ENCODE data around the gene SLCO2A1.

Gene SLCO2A1

GRCh38 chr3:133893683-133894352 is 135.9 kb downstream of the SLCO2A1 start:
- Histone ChIP-seq H3K4me1 (ENCODE audit: control insufficient read depth in 1 of 2, insufficient read depth in 1 of 2, low read depth in 1 of 2, low read length in 1 of 2) (peaks cover 3 to 9% of the 10 kb centered on the region in 2 experiments), H3K4me3 (ENCODE audit: low read depth in 1 of 2, low read length in 1 of 2) (no peak overlapping the region), H3K9me3 (no peaks in the 10 kb centered on the region), H3K27ac (no peak overlapping the region), H3K36me3 (no peaks in the 10 kb centered on the region), H3K27me3 (peaks cover 72% of the 10 kb centered on the region)
- no peak for TF ChIP-seq CTCF (IDR thresholded peaks at IDR 0.05)

GRCh38 chr3:133892541-133893231 is 137.0 kb downstream of the SLCO2A1 start:
- TF ChIP-seq CTCF (IDR thresholded peaks at IDR 0.05) = no peak
- Histone ChIP-seq H3K9me3 (no peaks in the 10 kb centered on the region), H3K27ac (no peak overlapping the region), H3K36me3 (no peaks in the 10 kb centered on the region), H3K4me3 (ENCODE audit: low read depth in 1 of 2, low read length in 1 of 2) (no peak overlapping the region), H3K27me3 (peaks cover 61% of the 10 kb centered on the region), H3K4me1 (ENCODE audit: control insufficient read depth in 1 of 2, insufficient read depth in 1 of 2, low read depth in 1 of 2, low read length in 1 of 2) (peaks cover 3 to 9% of the 10 kb centered on the region in 2 experiments)

GRCh38 chr3:133891662-133892378 is 137.9 kb downstream of the SLCO2A1 start:
- no peak overlapping the region for H3K4me3 ChIP-seq (ENCODE audit: low read depth in 1 of 2, low read length in 1 of 2)
- no peaks in the 10 kb centered on the region for H3K36me3 ChIP-seq
- no peak for TF ChIP-seq CTCF (IDR thresholded peaks at IDR 0.05)
- H3K27me3 ChIP-seq = peaks cover 52% of the 10 kb centered on the region
- H3K27ac ChIP-seq = no peak overlapping the region
- H3K4me1 ChIP-seq (ENCODE audit: control insufficient read depth in 1 of 2, insufficient read depth in 1 of 2, low read depth in 1 of 2, low read length in 1 of 2) = peaks cover 3 to 9% of the 10 kb centered on the region in 2 experiments
- H3K9me3 ChIP-seq = no peaks in the 10 kb centered on the region

- TF ChIP-seq CTCF (IDR thresholded peaks at IDR 0.05) = no peak
- H3K36me3 ChIP-seq = no peaks in the 10 kb centered on the region
- no peak overlapping the region for H3K27ac ChIP-seq
- no peaks in the 10 kb centered on the region for H3K9me3 ChIP-seq
- H3K4me1 ChIP-seq (ENCODE audit: control insufficient read depth in 1 of 2, insufficient read depth in 1 of 2, low read depth in 1 of 2, low read length in 1 of 2) = peaks cover 3 to 9% of the 10 kb centered on the region in 2 experiments
- H3K27me3 ChIP-seq = peaks cover 45% of the 10 kb centered on the region
- no peak overlapping the region for H3K4me3 ChIP-seq (ENCODE audit: low read depth in 1 of 2, low read length in 1 of 2)
Observed at GRCh38 chr3:133890972-133891644, 138.6 kb downstream of the SLCO2A1 start.

GRCh38 chr3:133890037-133890436 is 139.7 kb downstream of the SLCO2A1 start:
- no peaks in the 10 kb centered on the region for H3K9me3 ChIP-seq
- peaks cover 34% of the 10 kb centered on the region for H3K27me3 ChIP-seq
- H3K4me3 ChIP-seq (ENCODE audit: low read depth in 1 of 2, low read length in 1 of 2) = no peak overlapping the region
- H3K27ac ChIP-seq = no peak overlapping the region
- H3K4me1 ChIP-seq (ENCODE audit: control insufficient read depth in 1 of 2, insufficient read depth in 1 of 2, low read depth in 1 of 2, low read length in 1 of 2) = peaks cover 0 to under 1% of the 10 kb centered on the region in 2 experiments
- no peaks in the 10 kb centered on the region for H3K36me3 ChIP-seq
- no peak for TF ChIP-seq CTCF (IDR thresholded peaks at IDR 0.05)

Measured in neutrophil (primary cell).